ENCODE data around the gene KRT6A. TPM values are rescaled to one million over a fixed set of nuclear protein-coding genes. Genes with fewer than 3 reads are reported as not detected.

The KRT6A gene
- total and polyA plus RNA-seq, 2 of the 8 experiments (the other 6 are each of a cell fraction or from before 2014, with no cell fraction given), result 0.11 TPM; not detected in 1

- Histone ChIP-seq H3K36me3 (ENCODE audit: control insufficient read depth in 2 of 4, insufficient read depth in 4 of 4, low read length in 3 of 4) (no peaks in the 10 kb centered on the region), H3K4me2 (ENCODE audit: insufficient read depth in 1 of 2, low read depth in 2 of 2, low read length in 2 of 2) (no peak overlapping the region), H4K8ac (ENCODE audit: extremely low read depth, insufficient read depth, low read length) (no peak overlapping the region), H3K23me2 (ENCODE audit: low read depth, low read length) (no peaks in the 10 kb centered on the region), H3K27me3 (replicated peaks in 1 of 4; ENCODE audit: control insufficient read depth in 3 of 4, extremely low read depth in 1 of 4, insufficient read depth in 3 of 4, low read length in 3 of 4) (no peaks in the 10 kb centered on the region; a peak in 1 of 7 replicates), H2AFZ (ENCODE audit: low read length) (no peak overlapping the region), H3K14ac (ENCODE audit: insufficient read length) (no peak overlapping the region), H3K4me1 (replicated peaks in 1 of 4; ENCODE audit: control insufficient read depth in 3 of 4, insufficient read depth in 4 of 4, low read length in 3 of 4) (no peaks in the 10 kb centered on the region), H4K20me1 (replicated peaks in 1 of 2; ENCODE audit: control insufficient read depth in 1 of 2, insufficient read depth in 2 of 2, low read length in 2 of 2) (no peaks in the 10 kb centered on the region), H4K5ac (ENCODE audit: insufficient read length, low read depth, low read length) (no peak overlapping the region), H3K79me2 (ENCODE audit: control insufficient read depth in 1 of 2, insufficient read depth in 2 of 2, low read length in 2 of 2) (no peaks in the 10 kb centered on the region), H4K91ac (replicated peaks; ENCODE audit: insufficient read length, low read length) (no peak overlapping the region), H3K79me1 (ENCODE audit: low read depth, low read length) (no peaks in the 10 kb centered on the region), H3K18ac (ENCODE audit: extremely low read depth, low read length) (no peak overlapping the region), H2BK120ac (replicated peaks; ENCODE audit: low read depth, low read length) (no peak overlapping the region), H2BK15ac (ENCODE audit: low read length) (no peak overlapping the region), H3K27ac (ENCODE audit: low read depth, low read length) (no peak overlapping the region), H3K9ac (replicated peaks in 1 of 4; ENCODE audit: extremely low read depth in 1 of 4, low read depth in 3 of 4, low read length in 3 of 4) (no peak overlapping the region), H3K4me3 (ENCODE audit: extremely low read depth in 1 of 4, insufficient read depth in 2 of 4, low read depth in 3 of 4, low read length in 4 of 4) (no peak overlapping the region), H2AK5ac (ENCODE audit: low read depth, low read length) (no peak overlapping the region), H2BK5ac (ENCODE audit: low read depth, low read length) (no peak overlapping the region), H3K56ac (replicated peaks; ENCODE audit: insufficient read length, low read depth, low read length) (no peak overlapping the region), H2BK12ac (ENCODE audit: low read depth, low read length) (no peak overlapping the region), H3K23ac (ENCODE audit: insufficient read length) (no peak overlapping the region), H3K9me3 (ENCODE audit: insufficient read depth in 2 of 2, low read depth in 1 of 2, low read length in 1 of 2) (no peaks in the 10 kb centered on the region), H3K4ac (replicated peaks; ENCODE audit: insufficient read length, low read depth, low read length) (no peak overlapping the region), H2BK20ac (ENCODE audit: low read length) (no peak overlapping the region)
- FAIRE-seq (no peak), DNase-seq (ENCODE audit: low read depth in 1 of 2, low spot score in 2 of 2) (no peak)
- CTCF ChIA-PET (ENCODE audit: partially characterized antibody), result interaction anchor here (0.5 to 5.0 kb wide), 8 partner anchors 10 to 335 kb away, joined by 3 to 27 read pairs (median 4); partner anchors contain the start of gene KRT5
- no peak for TF ChIP-seq RNF2 (IDR thresholded peaks at IDR 0.05; ENCODE audit: borderline replicate concordance, low read depth, low read length, missing control alignments, poor library complexity, severe bottlenecking)
- TF ChIP-seq CREB1 (IDR thresholded peaks at IDR 0.05), result no peak
- TF ChIP-seq, protein P1, sequence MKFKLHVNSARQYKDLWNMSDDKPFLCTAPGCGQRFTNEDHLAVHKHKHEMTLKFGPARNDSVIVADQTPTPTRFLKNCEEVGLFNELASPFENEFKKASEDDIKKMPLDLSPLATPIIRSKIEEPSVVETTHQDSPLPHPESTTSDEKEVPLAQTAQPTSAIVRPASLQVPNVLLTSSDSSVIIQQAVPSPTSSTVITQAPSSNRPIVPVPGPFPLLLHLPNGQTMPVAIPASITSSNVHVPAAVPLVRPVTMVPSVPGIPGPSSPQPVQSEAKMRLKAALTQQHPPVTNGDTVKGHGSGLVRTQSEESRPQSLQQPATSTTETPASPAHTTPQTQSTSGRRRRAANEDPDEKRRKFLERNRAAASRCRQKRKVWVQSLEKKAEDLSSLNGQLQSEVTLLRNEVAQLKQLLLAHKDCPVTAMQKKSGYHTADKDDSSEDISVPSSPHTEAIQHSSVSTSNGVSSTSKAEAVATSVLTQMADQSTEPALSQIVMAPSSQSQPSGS (IDR thresholded peaks at IDR 0.05; ENCODE audit: low read length), result no peak
- no peak for TF ChIP-seq ZNF274 (IDR thresholded peaks at IDR 0.05; ENCODE audit: borderline replicate concordance, extremely low read depth, low read length)
- TF ChIP-seq TCF12 (IDR thresholded peaks at IDR 0.05; ENCODE audit: low read depth, low read length), result no peak
- POLR2A ChIA-PET (ENCODE audit: partially characterized antibody), result no interaction called here
- 91% methylated on average over 2 of the region's 2 CpGs; no CpG with 5 or more reads in 1 of the 2 experiments for WGBS, 2 experiments (ENCODE audit: extremely low coverage in 1 of 2, insufficient coverage in 1 of 2, insufficient read length in 1 of 2, insufficient replicate concordance in 2 of 2, low coverage in 1 of 2, low lambda C conversion rate in 2 of 2, missing lambda C conversion rate in 1 of 2)
These were observed 37.3 kb upstream of the KRT6A start for GRCh38 chr12:52530366-52530765.
